Sigmoid colon (tissue), 4 donors: ENCODE data around the gene CSAD.

Experiments used
- EP300 ChIP-seq, 4 donors: sonication (generic); formaldehyde crosslinking; IDR thresholded peaks; one replicate each; pipeline ENCODE4 v1.6.1; 2017; ENCODE audit warnings: antibody characterized with exemption in 4 of 4
- POLR2A ChIP-seq, 2 donors: fragments of 450-650 bp; IDR thresholded peaks; one replicate each; pipeline ENCODE4 v1.6.1; 2016; ENCODE audit warnings: antibody characterized with exemption in 2 of 2, mild to moderate bottlenecking in 2 of 2, moderate library complexity in 2 of 2
- POLR2AphosphoS5 ChIP-seq, 4 donors: sonication (generic); formaldehyde crosslinking; IDR thresholded peaks; one replicate each; pipeline ENCODE4 v1.6.1; 2017; ENCODE audit warnings: antibody characterized with exemption in 4 of 4
- TF ChIP-seq, protein P1 (sequence below), 4 experiments: fragments of 450-650 bp in 3 of 4; fragments of 200-600 bp in 1 of 4; IDR thresholded peaks; one replicate each; pipeline ENCODE4 v1.5.1; 2016 to 2019; ENCODE audit warnings: antibody characterized with exemption in 4 of 4, mild to moderate bottlenecking in 3 of 4, moderate library complexity in 2 of 4

DNA sequence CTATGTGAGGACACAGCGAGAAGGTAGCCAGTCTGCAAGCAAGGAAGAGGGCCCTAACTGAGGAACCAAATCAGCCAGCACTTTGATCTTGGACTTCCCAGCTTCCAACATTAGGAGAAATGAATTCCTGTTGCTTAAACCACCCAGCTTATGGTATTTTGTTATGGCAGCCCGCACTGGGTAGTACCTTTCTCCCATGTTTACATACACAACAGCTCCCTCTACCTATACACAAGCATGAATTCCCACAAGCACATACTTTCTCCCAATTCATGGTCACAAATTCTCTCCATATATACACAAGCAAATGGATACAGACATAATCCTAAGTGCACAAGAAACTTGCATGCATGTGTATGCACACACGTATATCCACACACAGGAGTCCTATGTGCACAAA is 19.0 kb upstream of the CSAD start:
- TF ChIP-seq, protein P1, sequence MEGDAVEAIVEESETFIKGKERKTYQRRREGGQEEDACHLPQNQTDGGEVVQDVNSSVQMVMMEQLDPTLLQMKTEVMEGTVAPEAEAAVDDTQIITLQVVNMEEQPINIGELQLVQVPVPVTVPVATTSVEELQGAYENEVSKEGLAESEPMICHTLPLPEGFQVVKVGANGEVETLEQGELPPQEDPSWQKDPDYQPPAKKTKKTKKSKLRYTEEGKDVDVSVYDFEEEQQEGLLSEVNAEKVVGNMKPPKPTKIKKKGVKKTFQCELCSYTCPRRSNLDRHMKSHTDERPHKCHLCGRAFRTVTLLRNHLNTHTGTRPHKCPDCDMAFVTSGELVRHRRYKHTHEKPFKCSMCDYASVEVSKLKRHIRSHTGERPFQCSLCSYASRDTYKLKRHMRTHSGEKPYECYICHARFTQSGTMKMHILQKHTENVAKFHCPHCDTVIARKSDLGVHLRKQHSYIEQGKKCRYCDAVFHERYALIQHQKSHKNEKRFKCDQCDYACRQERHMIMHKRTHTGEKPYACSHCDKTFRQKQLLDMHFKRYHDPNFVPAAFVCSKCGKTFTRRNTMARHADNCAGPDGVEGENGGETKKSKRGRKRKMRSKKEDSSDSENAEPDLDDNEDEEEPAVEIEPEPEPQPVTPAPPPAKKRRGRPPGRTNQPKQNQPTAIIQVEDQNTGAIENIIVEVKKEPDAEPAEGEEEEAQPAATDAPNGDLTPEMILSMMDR (IDR thresholded peaks at IDR 0.05): no peak
- no peak for TF ChIP-seq POLR2A (IDR thresholded peaks at IDR 0.05)
- TF ChIP-seq POLR2AphosphoS5 (IDR thresholded peaks at IDR 0.05): no peak
- no peak for TF ChIP-seq EP300 (IDR thresholded peaks at IDR 0.05)
